Measurements from ENCODE around the gene LETM1. TPM values are rescaled to one million over a fixed set of nuclear protein-coding genes. Genes with fewer than 3 reads are reported as not detected.

Gene LETM1
- total and polyA plus RNA-seq, 2 of the 13 experiments (the other 11 are each of a cell fraction or from before 2014, with no cell fraction given): 9.7 to 41.6 TPM

- TF ChIP-seq TSC22D2 (CRISPR knock-in tag; IDR thresholded peaks at IDR 0.05; ENCODE audit: borderline replicate concordance) (peak; percentile 83; the same call in 1 of the 2 replicates), HOXA5 (CRISPR knock-in tag; IDR thresholded peaks at IDR 0.05) (peak; percentile 71; the same call in 1 of the 2 replicates), ATM (IDR thresholded peaks at IDR 0.05; ENCODE audit: borderline replicate concordance) (no peak), SETDB1 (CRISPR knock-in tag; IDR thresholded peaks at IDR 0.05; ENCODE audit: borderline replicate concordance) (no peak), ZNF383 (CRISPR knock-in tag; IDR thresholded peaks at IDR 0.05; ENCODE audit: borderline replicate concordance) (no peak), ZSCAN5A (CRISPR knock-in tag; IDR thresholded peaks at IDR 0.05; ENCODE audit: borderline replicate concordance) (peak; percentile 85; the same call in 1 of the 2 replicates), E2F5 (CRISPR knock-in tag; conservative IDR thresholded peaks at IDR 0.05) (peak; percentile 91), NFIB (CRISPR knock-in tag; IDR thresholded peaks at IDR 0.05; ENCODE audit: borderline replicate concordance) (no peak), FOXA1 (IDR thresholded peaks at IDR 0.05) (no peak), FOXA1 (CRISPR knock-in tag; IDR thresholded peaks at IDR 0.05) (no peak), HDAC6 (IDR thresholded peaks at IDR 0.05; ENCODE audit: low read depth, low read length) (no peak), JUND (CRISPR knock-in tag; IDR thresholded peaks at IDR 0.05) (no peak), ZNF44 (CRISPR knock-in tag; IDR thresholded peaks at IDR 0.05) (no peak), CC2D1A (CRISPR knock-in tag; IDR thresholded peaks at IDR 0.05) (no peak), ZNF607 (CRISPR knock-in tag; IDR thresholded peaks at IDR 0.05; ENCODE audit: borderline replicate concordance) (peak; percentile 92), ZBTB39 (CRISPR knock-in tag; IDR thresholded peaks at IDR 0.05) (no peak; the same call in 1 of the 2 replicates), ZFP82 (CRISPR knock-in tag; IDR thresholded peaks at IDR 0.05; ENCODE audit: borderline replicate concordance) (0 out of 2 replicates have a peak, but pooled peaks have one; percentile 25), ZNF263 (CRISPR knock-in tag; IDR thresholded peaks at IDR 0.05) (peak; percentile 95), FOXC1 (CRISPR knock-in tag; IDR thresholded peaks at IDR 0.05; ENCODE audit: borderline replicate concordance) (0 out of 2 replicates have a peak, but pooled peaks have one; percentile 29), ZNF317 (CRISPR knock-in tag; IDR thresholded peaks at IDR 0.05) (no peak)
- TF ChIP-seq, protein P1, sequence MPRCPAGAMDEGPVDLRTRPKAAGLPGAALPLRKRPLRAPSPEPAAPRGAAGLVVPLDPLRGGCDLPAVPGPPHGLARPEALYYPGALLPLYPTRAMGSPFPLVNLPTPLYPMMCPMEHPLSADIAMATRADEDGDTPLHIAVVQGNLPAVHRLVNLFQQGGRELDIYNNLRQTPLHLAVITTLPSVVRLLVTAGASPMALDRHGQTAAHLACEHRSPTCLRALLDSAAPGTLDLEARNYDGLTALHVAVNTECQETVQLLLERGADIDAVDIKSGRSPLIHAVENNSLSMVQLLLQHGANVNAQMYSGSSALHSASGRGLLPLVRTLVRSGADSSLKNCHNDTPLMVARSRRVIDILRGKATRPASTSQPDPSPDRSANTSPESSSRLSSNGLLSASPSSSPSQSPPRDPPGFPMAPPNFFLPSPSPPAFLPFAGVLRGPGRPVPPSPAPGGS (CRISPR knock-in tag; IDR thresholded peaks at IDR 0.05): peak; percentile 66; the same call in 1 of the 2 replicates
- TF ChIP-seq, protein P2, sequence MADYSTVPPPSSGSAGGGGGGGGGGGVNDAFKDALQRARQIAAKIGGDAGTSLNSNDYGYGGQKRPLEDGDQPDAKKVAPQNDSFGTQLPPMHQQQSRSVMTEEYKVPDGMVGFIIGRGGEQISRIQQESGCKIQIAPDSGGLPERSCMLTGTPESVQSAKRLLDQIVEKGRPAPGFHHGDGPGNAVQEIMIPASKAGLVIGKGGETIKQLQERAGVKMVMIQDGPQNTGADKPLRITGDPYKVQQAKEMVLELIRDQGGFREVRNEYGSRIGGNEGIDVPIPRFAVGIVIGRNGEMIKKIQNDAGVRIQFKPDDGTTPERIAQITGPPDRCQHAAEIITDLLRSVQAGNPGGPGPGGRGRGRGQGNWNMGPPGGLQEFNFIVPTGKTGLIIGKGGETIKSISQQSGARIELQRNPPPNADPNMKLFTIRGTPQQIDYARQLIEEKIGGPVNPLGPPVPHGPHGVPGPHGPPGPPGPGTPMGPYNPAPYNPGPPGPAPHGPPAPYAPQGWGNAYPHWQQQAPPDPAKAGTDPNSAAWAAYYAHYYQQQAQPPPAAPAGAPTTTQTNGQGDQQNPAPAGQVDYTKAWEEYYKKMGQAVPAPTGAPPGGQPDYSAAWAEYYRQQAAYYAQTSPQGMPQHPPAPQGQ (CRISPR knock-in tag; IDR thresholded peaks at IDR 0.05; ENCODE audit: borderline replicate concordance): no peak
Observed at GRCh38 chr4:1870578-1871443, 14.9 kb upstream of the LETM1 start, which contains the start of gene NSD2 (continued).
